IPS-20b (cell line): ENCODE measurements around the gene AP5S1.
"Not testable (repeated sequence)": the region's sequence is repeated elsewhere in the genome, so short reads cannot be mapped to it uniquely, and the experiment has no call there.

Source experiments
- H3K27ac ChIP-seq: one replicate; pipeline ENCODE4 v1.5.1; 2013; ENCODE audit warnings: low read length
- H3K27me3 ChIP-seq: 2 replicates; pipeline ENCODE4 v1.6.1; 2013; ENCODE audit warnings: mild to moderate bottlenecking, low read length, inconsistent platforms; ENCODE audit not compliant: insufficient read depth
- H3K36me3 ChIP-seq: 2 replicates; pipeline ENCODE4 v1.6.1; 2013; ENCODE audit warnings: low read depth, mild to moderate bottlenecking, inconsistent platforms, low read length, moderate library complexity; ENCODE audit not compliant: insufficient read depth
- H3K4me1 ChIP-seq: 2 replicates; pipeline ENCODE4 v1.6.1; 2013; ENCODE audit warnings: mild to moderate bottlenecking, control low read depth, inconsistent platforms, low read length, moderate library complexity; ENCODE audit not compliant: insufficient read depth
- H3K4me3 ChIP-seq: 2 replicates; pipeline ENCODE4 v1.5.1; 2013; ENCODE audit warnings: mild to moderate bottlenecking, low read length, inconsistent platforms
- H3K9ac ChIP-seq: 2 replicates; pipeline ENCODE4 v1.6.1; 2013; ENCODE audit warnings: low read depth, mild to moderate bottlenecking, inconsistent platforms, low read length, moderate library complexity
- H3K9me3 ChIP-seq: 2 replicates; pipeline ENCODE4 v1.6.1; 2013; ENCODE audit warnings: mild to moderate bottlenecking, low read depth, low read length, inconsistent platforms; ENCODE audit not compliant: insufficient read depth

The AP5S1 gene

DNA sequence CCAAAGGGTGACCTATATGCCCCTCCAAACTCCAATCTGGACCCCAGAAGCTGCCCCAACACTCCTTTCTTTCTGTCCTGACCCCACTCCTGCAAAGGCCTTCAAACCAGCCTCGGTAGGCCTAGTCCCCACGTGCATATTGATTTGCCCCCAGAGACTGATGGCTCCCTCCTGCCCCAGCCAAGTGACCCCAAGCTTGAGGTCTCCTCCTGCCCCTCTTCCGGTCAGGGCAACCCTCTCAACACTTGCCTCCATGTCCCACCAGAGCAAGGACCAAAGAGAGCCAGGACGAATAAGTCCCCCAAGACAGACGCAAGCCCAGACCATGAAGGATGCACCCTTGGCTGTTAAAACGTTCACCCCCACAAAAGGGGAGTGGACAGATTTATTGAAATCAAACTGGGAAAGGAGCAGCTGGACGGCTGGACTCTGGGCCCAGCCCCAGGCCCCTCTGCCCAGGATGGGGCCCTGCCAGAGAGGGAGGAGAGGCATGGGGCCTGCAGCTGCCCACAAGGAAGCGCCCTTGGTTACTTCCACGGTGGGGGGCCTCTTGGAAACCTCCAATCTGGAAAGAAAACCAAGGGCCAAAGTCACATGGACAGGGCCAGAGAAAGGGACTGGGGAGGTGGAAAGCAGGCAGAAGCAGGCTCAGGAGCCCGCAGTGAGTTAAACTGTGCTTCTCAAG, 36.7 kb upstream of the AP5S1 start:
- no peak overlapping the region for H3K27ac ChIP-seq
- H3K9me3 ChIP-seq = no peaks in the 10 kb centered on the region
- peaks cover 36% of the 10 kb centered on the region for H3K27me3 ChIP-seq
- H3K36me3 ChIP-seq = peaks cover 7% of the 10 kb centered on the region; the same call in 1 of the 2 replicates
- no peak overlapping the region for H3K4me3 ChIP-seq
- H3K9ac ChIP-seq = no peak overlapping the region
- peaks cover 13% of the 10 kb centered on the region; the same call in 1 of the 2 replicates for H3K4me1 ChIP-seq

DNA sequence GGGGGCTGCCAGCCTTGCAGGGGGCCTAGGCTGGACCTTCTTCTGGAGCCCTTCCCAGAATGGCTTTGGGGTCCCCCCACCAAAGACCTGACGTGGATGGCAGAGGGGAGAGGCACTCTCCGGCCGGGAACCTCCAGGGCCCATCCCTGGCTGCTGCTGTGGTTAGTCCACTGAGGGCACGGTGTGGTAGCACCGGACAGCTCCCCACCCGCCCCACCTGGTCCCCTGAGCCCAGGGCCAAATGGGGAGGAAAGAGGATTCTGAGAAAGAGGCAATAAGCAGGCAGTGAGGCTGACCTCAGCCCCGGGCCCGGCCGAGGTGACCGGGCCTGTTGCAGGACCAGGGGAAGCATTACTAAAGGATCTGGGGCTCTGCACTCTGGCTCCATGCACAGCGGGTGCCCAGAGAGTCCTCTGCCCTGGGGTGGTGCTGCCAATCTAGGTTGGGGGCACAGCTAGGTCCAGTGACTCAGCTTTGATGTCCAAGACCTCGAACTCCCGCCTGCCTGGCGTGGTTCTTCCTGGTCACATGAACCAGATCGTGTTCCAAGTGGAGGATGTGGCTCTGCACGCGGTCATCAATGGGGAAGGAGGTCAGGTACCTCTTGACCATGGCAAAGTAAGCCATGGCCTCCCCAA, 36.0 kb upstream of the AP5S1 start:
- Histone ChIP-seq H3K27me3 (peaks cover 30% of the 10 kb centered on the region), H3K4me1 (peaks cover 13% of the 10 kb centered on the region; the same call in 1 of the 2 replicates), H3K27ac (no peak overlapping the region), H3K9me3 (no peaks in the 10 kb centered on the region), H3K36me3 (peaks cover 7% of the 10 kb centered on the region; the same call in 1 of the 2 replicates), H3K9ac (no peak overlapping the region), H3K4me3 (no peak overlapping the region)

DNA sequence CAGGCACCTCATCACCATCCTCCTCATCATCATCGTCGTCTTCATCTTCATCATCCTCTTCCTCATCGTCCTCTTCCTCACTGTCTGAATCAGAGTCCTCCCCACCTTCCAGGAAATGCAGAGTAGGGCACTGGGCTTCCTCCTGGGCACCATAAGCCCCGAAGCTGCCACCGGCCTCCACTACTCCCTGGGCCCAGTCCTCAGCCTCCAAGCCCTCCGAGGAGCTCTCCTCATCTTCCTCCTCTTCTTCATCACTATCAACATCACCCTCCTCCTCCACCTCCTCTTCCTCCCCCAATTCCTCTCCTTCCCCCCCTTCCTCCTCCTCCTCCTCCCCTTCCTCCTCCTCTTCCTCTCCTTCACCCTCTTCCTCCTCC, 35.5 kb upstream of the AP5S1 start:
- H3K36me3 ChIP-seq = peaks cover 7% of the 10 kb centered on the region; the same call in 1 of the 2 replicates
- H3K9ac ChIP-seq = no peak overlapping the region
- no peak overlapping the region for H3K27ac ChIP-seq
- peaks cover 24% of the 10 kb centered on the region for H3K27me3 ChIP-seq
- H3K9me3 ChIP-seq = no peaks in the 10 kb centered on the region
- peaks cover 13% of the 10 kb centered on the region; the same call in 1 of the 2 replicates for H3K4me1 ChIP-seq
- H3K4me3 ChIP-seq = no peak overlapping the region

DNA sequence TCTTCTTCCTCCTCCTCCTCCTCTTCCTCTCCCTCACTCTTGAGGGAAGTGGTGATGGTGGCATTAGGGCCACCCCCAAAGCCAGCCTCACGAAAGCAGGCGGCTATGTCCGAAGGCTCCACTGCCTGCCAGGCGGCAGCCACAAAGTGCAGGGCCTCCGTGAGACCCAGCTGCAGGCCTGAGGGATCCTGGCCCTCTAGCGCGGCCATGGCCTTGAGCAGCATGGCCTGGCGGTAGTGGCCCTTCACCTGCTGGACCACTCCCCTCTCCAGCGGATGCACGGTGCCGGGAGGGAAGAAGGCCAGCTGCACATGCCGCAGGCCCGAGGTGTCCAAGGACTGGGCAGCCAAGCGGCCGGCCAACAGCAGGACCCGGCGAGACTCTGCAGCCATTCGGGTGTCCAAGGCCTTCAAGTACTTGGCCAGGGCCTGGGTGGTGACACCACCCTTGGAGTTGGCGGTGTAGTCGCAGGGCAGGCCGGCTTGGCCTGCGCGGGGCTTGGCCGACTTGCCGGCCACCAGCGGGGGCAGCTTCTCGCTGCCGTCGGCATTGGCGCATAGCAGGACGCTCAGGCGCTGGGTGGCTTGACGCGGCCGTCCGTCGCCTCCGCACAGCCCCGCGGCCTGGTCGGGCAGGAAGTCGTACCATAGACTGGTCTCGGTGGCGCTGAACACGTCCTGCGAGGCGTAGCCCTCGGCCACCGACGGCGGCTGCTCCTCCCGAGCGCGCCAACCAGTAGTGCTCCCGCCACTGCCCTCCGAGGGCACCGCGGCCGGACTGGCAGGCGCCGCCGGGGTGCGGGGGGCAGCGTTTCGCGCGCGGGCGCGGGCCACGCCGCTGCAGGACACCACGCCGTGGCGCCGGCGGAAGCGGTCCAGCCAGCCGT, 34.9 kb upstream of the AP5S1 start:
- Histone ChIP-seq H3K4me1 (peaks cover 13% of the 10 kb centered on the region; the same call in 1 of the 2 replicates), H3K27ac (no peak overlapping the region), H3K27me3 (peaks cover 18% of the 10 kb centered on the region), H3K4me3 (peak overlapping the region; percentile 83; the same call in 1 of the 2 replicates), H3K9me3 (no peaks in the 10 kb centered on the region), H3K36me3 (peaks cover 7% of the 10 kb centered on the region; the same call in 1 of the 2 replicates), H3K9ac (peak overlapping the region; percentile 80; the same call in 1 of the 2 replicates)

DNA sequence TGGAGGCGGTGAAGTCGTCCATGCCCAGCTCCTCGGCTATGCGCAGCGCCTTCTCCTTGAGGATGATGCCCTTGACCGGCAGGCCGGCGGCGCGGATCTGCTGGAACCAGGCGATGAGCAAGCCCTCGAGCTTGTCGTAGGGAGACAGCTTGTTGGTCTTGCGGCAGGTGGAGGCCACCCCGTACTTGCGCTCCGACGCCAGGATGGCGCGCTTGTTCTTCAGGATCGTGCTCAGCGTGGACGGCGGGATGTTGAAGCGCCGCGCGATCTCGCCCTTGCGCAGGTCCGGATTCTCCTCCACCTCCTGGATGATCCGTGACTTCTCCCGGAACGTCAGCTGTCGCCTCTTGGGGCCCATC, 34.2 kb upstream of the AP5S1 start:
- Histone ChIP-seq H3K9ac (peak overlapping the region; percentile 80), H3K27me3 (peaks cover 14% of the 10 kb centered on the region), H3K36me3 (peaks cover 7% of the 10 kb centered on the region; the same call in 1 of the 2 replicates), H3K4me1 (peaks cover 9% of the 10 kb centered on the region; the same call in 1 of the 2 replicates), H3K9me3 (no peaks in the 10 kb centered on the region), H3K4me3 (peak overlapping the region; percentile 83), H3K27ac (no peak overlapping the region)

DNA sequence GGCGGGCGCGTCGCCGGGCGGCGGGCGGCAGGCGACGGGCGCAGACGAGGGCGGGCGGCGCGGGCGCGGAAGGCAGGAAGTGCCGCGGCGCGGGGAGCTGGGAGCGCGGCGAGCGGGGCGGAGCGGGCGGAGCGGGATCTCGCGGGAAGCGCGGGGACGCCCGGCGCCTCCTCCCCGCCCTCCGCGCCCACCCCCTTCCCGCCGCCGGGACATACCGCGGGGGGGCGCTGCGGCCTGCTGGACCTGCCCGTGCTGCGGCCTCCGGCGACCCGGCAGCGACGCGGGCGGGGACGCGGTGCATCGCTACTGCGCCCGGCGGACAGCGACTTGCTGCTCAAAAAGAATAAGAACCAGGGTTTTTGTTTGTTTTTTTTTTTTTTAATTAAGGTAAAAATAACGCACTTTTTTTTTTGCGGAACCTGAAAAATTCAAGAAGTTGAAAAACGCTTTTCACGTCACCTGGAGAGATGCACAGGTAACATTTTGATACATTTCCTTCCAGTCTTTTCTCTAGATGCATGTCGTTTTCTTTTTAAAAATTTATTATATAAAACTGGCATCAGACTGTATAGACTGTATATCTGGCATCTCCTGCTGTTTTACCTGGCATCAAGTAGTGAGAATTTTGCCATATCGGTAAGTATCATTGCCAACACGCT, 33.6 kb upstream of the AP5S1 start, which contains the start of gene CENPB:
TSS of gene CENPB (minus strand) at position 76 of the 659 bp plus-strand sequence. CDS start 257 bp downstream, outside the sequence.
- Histone ChIP-seq H3K9me3 (no peaks in the 10 kb centered on the region), H3K4me1 (peaks cover 6% of the 10 kb centered on the region; the same call in 1 of the 2 replicates), H3K4me3 (peak within 1 kb of the TSS; percentile 83), H3K27me3 (peaks cover 14% of the 10 kb centered on the region), H3K9ac (peak within 1 kb of the TSS; percentile 80), H3K36me3 (peaks cover 7% of the 10 kb centered on the region; the same call in 1 of the 2 replicates), H3K27ac (no peak within 1 kb of the TSS)

DNA sequence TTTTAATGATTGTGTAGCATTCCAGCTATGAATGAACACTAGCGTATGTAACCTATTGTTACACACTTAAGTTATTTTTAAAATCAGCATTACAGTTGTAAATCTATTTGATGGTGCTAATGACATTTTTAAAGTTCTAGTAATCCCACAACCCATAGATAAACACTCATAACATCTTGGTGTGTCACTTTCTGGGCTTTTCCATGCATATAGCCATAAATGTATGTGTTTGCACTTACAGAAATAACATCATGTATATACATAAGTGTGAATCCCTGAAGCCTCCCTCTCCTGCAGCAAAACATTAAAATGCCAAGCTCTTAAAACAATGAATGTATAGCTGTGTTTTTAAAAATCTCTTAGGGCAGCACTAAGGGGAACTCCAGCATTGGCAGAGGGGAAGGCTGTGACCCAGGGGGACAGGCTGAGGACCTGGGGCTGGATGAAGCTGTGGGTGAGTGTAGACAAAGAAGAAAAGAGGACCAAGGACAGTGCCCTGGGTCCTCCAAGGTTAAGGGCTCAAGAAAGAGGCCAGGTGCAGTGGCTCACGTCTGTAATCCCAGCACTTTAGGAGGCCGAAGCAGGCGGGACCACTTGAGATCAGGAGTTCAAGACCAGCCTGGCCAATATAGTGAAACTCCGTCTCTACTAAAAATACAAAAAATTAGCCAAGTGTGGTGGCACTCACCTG, 32.9 kb upstream of the AP5S1 start:
- peaks cover 6% of the 10 kb centered on the region; the same call in 1 of the 2 replicates for H3K4me1 ChIP-seq
- peaks cover 7% of the 10 kb centered on the region; the same call in 1 of the 2 replicates for H3K36me3 ChIP-seq
- H3K27ac ChIP-seq = no peak overlapping the region
- peak overlapping the region; percentile 59 for H3K4me3 ChIP-seq
- no peaks in the 10 kb centered on the region for H3K9me3 ChIP-seq
- no peak overlapping the region for H3K9ac ChIP-seq
- H3K27me3 ChIP-seq = peaks cover 14% of the 10 kb centered on the region

DNA sequence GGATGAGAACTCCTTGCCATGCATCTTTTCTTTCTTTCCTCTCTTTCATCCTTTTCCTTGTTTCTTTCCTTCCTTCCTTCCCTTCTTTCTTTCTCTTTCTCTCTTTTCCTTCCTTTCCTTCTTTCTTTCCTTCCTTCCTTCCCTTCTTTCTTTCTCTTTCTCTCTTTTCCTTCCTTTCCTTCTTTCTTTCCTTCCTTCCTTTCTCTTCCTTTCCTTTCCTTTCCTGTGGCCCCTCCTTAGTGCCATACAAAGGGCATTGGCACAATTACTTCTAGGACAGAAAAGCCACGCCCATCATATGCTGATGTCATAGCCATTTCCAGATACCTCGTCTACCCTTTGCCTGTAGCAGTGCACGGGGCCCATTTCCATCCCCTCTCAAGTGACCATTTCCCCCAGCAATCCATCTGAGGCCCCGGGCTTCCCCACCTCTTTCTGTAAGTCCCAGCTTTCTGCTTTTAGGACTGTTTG, 31.6 kb upstream of the AP5S1 start:
- Histone ChIP-seq H3K9me3 (no peaks in the 10 kb centered on the region), H3K27me3 (peaks cover 14% of the 10 kb centered on the region), H3K4me1 (peaks cover 6% of the 10 kb centered on the region; the same call in 1 of the 2 replicates), H3K36me3 (peaks cover 7% of the 10 kb centered on the region; the same call in 1 of the 2 replicates), H3K4me3 (no peak overlapping the region), H3K9ac (no peak overlapping the region), H3K27ac (no peak overlapping the region)

DNA sequence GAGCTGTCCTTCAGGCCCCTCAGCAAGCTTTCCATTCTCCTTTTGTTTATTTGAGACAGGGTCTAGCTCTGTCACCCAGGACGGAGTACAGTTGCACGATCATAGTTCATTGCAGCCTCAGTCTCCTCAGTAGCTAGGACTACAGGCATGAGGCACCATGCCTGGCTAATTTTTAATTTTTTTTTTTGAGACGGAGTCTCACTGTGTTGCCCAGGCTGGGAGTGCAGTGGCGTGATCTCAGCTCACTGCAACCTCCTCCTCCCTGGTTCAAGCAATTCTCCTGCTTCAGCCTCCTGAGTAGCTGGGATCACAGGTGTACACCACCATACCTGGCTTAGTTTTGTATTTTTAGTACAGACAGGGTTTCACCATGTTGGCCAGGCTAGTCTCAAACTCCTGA, 31.1 kb upstream of the AP5S1 start:
- H3K27me3 ChIP-seq = peaks cover 14% of the 10 kb centered on the region
- not testable (repeated sequence) for H3K27ac ChIP-seq, H3K4me3 ChIP-seq, H3K9ac ChIP-seq, H3K36me3 ChIP-seq, H3K9me3 ChIP-seq, H3K4me1 ChIP-seq

DNA sequence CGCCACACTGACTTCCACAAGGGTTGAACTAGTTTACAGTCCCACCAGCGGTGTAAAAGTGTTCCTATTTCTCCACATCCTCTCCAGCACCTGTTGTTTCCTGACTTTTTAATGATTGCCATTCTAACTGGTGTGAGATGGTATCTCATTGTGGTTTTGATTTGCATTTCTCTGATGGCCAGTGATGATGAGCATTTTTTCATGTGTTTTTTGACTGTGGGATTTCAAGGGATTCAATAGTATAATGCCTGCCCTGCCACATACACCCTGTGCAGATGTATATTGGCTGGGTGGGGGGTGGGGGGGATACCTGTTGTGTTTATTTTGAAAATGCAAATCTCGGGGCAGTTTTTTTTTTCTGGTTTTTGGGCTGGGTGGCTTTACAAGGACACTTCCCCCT, 26.2 kb upstream of the AP5S1 start:
- H3K4me1 ChIP-seq = peaks cover 16% of the 10 kb centered on the region; the same call in 1 of the 2 replicates
- not testable (repeated sequence) for H3K4me3 ChIP-seq, H3K9me3 ChIP-seq, H3K27ac ChIP-seq, H3K36me3 ChIP-seq, H3K27me3 ChIP-seq, H3K9ac ChIP-seq
